B cell (primary cell): ENCODE data around the gene ZNF618. TPM values are rescaled to one million over a fixed set of nuclear protein-coding genes. Genes with fewer than 3 reads are reported as not detected.

ENCODE experiments used
- ATAC-seq: fragments of 200-7000 bp; cut with Tn5 transposase; one replicate; pipeline ENCODE4 v1.10.0; 2021; ENCODE audit warnings: low read depth, mild to moderate bottlenecking, moderate number of reproducible peaks, moderate library complexity
- CTCF ChIA-PET: fragments of 350-600 bp; sonication (Branson Sonifier 250); formaldehyde crosslinking; loops from one replicate; lab custom pipeline; 2021; ENCODE audit warnings: antibody characterized with exemption, inconsistent platforms; lab: Charles Lee
- POLR2A ChIA-PET: fragments of 350-600 bp; sonication (Branson Sonifier 250); formaldehyde crosslinking; loops from one replicate; lab custom pipeline; 2021; ENCODE audit warnings: antibody characterized with exemption; lab: Charles Lee
- DNase-seq: peaks from one replicate; pipeline ENCODE4 v3.0.0; 2013
- H2AFZ ChIP-seq: 2 replicates; pipeline ENCODE4 v1.6.1; 2012; ENCODE audit warnings: mild to moderate bottlenecking, low read depth, low read length; ENCODE audit not compliant: insufficient read depth, poor library complexity, severe bottlenecking
- H3K27ac ChIP-seq, 2 donors: 1 replicate in 1 of 2; 2 replicates in 1 of 2; pipeline ENCODE4 v1.5.1; 2012 to 2013; ENCODE audit warnings: low read length in 2 of 2, mild to moderate bottlenecking in 2 of 2, moderate library complexity in 1 of 2
- H3K27me3 ChIP-seq, 4 experiments: fragments of 200-600 bp in 1 of 4; sonication (generic) in 1 of 4; replicated peaks in 1 of 4; 1 replicate in 2 of 4; 2 replicates in 2 of 4; pipeline versions ENCODE4 v1.6.1 to v1.7.0; 2013 to 2016; ENCODE audit warnings: low read length in 3 of 4, mild to moderate bottlenecking in 2 of 4, mixed read lengths in 1 of 4, moderate library complexity in 1 of 4; ENCODE audit not compliant: insufficient read depth in 4 of 4, control insufficient read depth in 3 of 4; ENCODE audit errors: control extremely low read depth in 1 of 4
- H3K36me3 ChIP-seq, 2 experiments: replicated peaks in 1 of 2; 1 replicate in 1 of 2; 2 replicates in 1 of 2; pipeline versions ENCODE4 v1.6.1 to v1.7.1; 2013; ENCODE audit warnings: low read length in 1 of 2; ENCODE audit not compliant: insufficient read depth in 2 of 2, control insufficient read depth in 1 of 2; ENCODE audit errors: control extremely low read depth in 1 of 2, extremely low read depth in 1 of 2
- H3K4me1 ChIP-seq, 2 donors: fragments of 200-600 bp in 1 of 2; sonication (generic) in 1 of 2; 1 replicate in 1 of 2; 2 replicates in 1 of 2; pipeline versions ENCODE4 v1.5.1 to v1.6.1; 2013 to 2017; ENCODE audit warnings: low read length in 2 of 2; ENCODE audit not compliant: control insufficient read depth in 2 of 2, insufficient read depth in 2 of 2
- H3K4me2 ChIP-seq: replicated peaks from 2 replicates; pipeline ENCODE3; 2012; ENCODE audit warnings: mild to moderate bottlenecking, low read depth, low read length; ENCODE audit not compliant: poor library complexity, severe bottlenecking
- H3K4me3 ChIP-seq, 5 experiments: fragments of 200-600 bp in 1 of 5; sonication (generic) in 1 of 5; 1 replicate in 3 of 5; 2 replicates in 2 of 5; pipeline versions ENCODE4 v1.5.1 to v1.7.0; 2011 to 2016; ENCODE audit warnings: low read length in 4 of 5, mild to moderate bottlenecking in 4 of 5, low read depth in 2 of 5, control low read depth in 1 of 5, moderate library complexity in 1 of 5; ENCODE audit not compliant: insufficient read depth in 1 of 5; ENCODE audit errors: control extremely low read depth in 1 of 5, extremely low read depth in 1 of 5
- H3K79me2 ChIP-seq: fragments of 200-600 bp; sonication (generic); one replicate; pipeline ENCODE4 v1.6.0; 2016; ENCODE audit warnings: low read length; ENCODE audit not compliant: control insufficient read depth, insufficient read depth
- H3K9ac ChIP-seq: fragments of 200-600 bp; sonication (generic); 2 replicates; pipeline ENCODE4 v1.6.1; 2017; ENCODE audit warnings: mild to moderate bottlenecking, low read length, moderate library complexity
- H3K9me3 ChIP-seq, 3 donors: one replicate each; pipeline versions ENCODE4 v1.6.1 to v1.7.1; 2013; ENCODE audit warnings: low read length in 2 of 3; ENCODE audit not compliant: control insufficient read depth in 2 of 3, insufficient read depth in 1 of 3; ENCODE audit errors: control extremely low read depth in 1 of 3
- H4K20me1 ChIP-seq: 2 replicates; pipeline ENCODE4 v1.6.0; 2012; ENCODE audit warnings: mild to moderate bottlenecking, low read length; ENCODE audit not compliant: insufficient read depth, control insufficient read depth, poor library complexity, severe bottlenecking
- H3K27ac Mint-ChIP-seq: one replicate; pipeline ENCODE4 v1.8.0; 2021; ENCODE audit warnings: mixed read lengths
- H3K27me3 Mint-ChIP-seq: one replicate; pipeline ENCODE4 v1.8.0; 2021; ENCODE audit warnings: mixed read lengths
- H3K4me1 Mint-ChIP-seq: one replicate; pipeline ENCODE4 v1.8.0; 2021; ENCODE audit warnings: mixed read lengths
- H3K4me3 Mint-ChIP-seq: one replicate; pipeline ENCODE4 v1.8.0; 2021; ENCODE audit warnings: mixed read lengths
- H3K9me3 Mint-ChIP-seq: one replicate; pipeline ENCODE4 v1.8.0; 2022; ENCODE audit warnings: mixed read lengths; ENCODE audit not compliant: insufficient read depth
- EZH2 ChIP-seq: IDR thresholded peaks from 2 replicates; pipeline ENCODE4 v1.6.1; 2012; ENCODE audit warnings: borderline replicate concordance, low read depth, mild to moderate bottlenecking, moderate library complexity, low read length; ENCODE audit not compliant: insufficient read depth, poor library complexity, severe bottlenecking
- WGBS: methylation state at CpG from one replicate; pipeline ENCODE4 v1.1.5; 2013; ENCODE audit warnings: missing lambda C conversion rate; ENCODE audit not compliant: insufficient coverage; 5-methylcytosine and 5-hydroxymethylcytosine counted together
- intact Hi-C: fragments of 100-400 bp; cut with micrococcal nuclease; formaldehyde crosslinking; loops from one replicate; pipeline ENCODE4 v1.10.0; 2022
- polyA plus RNA-seq: library from polyadenylated mRNA; depleted of rRNA; stranded (reverse); fragments of >200 nt; gene quantifications from 2 replicates; pipeline ENCODE4 v1.2.3, GENCODE V29; 2012
- total RNA-seq, 2 donors: library from RNA; stranded (reverse); fragments of 120-200 nt in 1 of 2; gene quantifications; 1 replicate in 1 of 2; 2 replicates in 1 of 2; pipeline versions ENCODE4 v1.2.3 to v1.2.4, GENCODE V29; 2013 to 2022
- TF ChIP-seq, protein P1 (sequence below): fragments of 200-600 bp; IDR thresholded peaks from one replicate; pipeline ENCODE4 v1.8.0; 2022; ENCODE audit warnings: antibody characterized with exemption, mild to moderate bottlenecking

Gene ZNF618
- total and polyA plus RNA-seq, 2 donors (not counting 1 experiment from before 2014, with no cell fraction given) = 1.4 to 2.5 TPM

- DNase-seq (no peak), ATAC-seq (no peak)
- CTCF ChIA-PET = no interaction called here
- POLR2A ChIA-PET = interaction anchor here (0.6 kb wide), 1 partner anchor 8 kb away, joined by 3 read pairs; no protein-coding TSS in a partner anchor
- peaks cover 2% of the 10 kb centered on the region for H3K9me3 Mint-ChIP-seq
- no peak overlapping the region for H3K4me3 ChIP-seq
- H3K9ac ChIP-seq = no peak overlapping the region
- no peak overlapping the region for H2AFZ ChIP-seq
- no peaks in the 10 kb centered on the region for H3K36me3 ChIP-seq
- no peak overlapping the region for H3K27ac ChIP-seq
- H3K27ac Mint-ChIP-seq = no peak overlapping the region
- no peak overlapping the region for H3K4me3 Mint-ChIP-seq
- TF ChIP-seq, protein P1, sequence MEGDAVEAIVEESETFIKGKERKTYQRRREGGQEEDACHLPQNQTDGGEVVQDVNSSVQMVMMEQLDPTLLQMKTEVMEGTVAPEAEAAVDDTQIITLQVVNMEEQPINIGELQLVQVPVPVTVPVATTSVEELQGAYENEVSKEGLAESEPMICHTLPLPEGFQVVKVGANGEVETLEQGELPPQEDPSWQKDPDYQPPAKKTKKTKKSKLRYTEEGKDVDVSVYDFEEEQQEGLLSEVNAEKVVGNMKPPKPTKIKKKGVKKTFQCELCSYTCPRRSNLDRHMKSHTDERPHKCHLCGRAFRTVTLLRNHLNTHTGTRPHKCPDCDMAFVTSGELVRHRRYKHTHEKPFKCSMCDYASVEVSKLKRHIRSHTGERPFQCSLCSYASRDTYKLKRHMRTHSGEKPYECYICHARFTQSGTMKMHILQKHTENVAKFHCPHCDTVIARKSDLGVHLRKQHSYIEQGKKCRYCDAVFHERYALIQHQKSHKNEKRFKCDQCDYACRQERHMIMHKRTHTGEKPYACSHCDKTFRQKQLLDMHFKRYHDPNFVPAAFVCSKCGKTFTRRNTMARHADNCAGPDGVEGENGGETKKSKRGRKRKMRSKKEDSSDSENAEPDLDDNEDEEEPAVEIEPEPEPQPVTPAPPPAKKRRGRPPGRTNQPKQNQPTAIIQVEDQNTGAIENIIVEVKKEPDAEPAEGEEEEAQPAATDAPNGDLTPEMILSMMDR = no peak
- TF ChIP-seq EZH2 = no peak
- H3K9me3 ChIP-seq = peaks cover 4 to 11% (median 8%) of the 10 kb centered on the region in 3 donors
- no peaks in the 10 kb centered on the region for H3K79me2 ChIP-seq
- H3K4me1 ChIP-seq = no peaks in the 10 kb centered on the region
- no peak overlapping the region for H3K4me2 ChIP-seq
- no peaks in the 10 kb centered on the region for H3K4me1 Mint-ChIP-seq
- WGBS = 100% methylated on average over 2 of the region's 6 CpGs
- no peaks in the 10 kb centered on the region for H3K27me3 ChIP-seq
- intact Hi-C loops = no loop called here
- H4K20me1 ChIP-seq = no peaks in the 10 kb centered on the region
- no peaks in the 10 kb centered on the region for H3K27me3 Mint-ChIP-seq
These were observed 53.7 kb downstream of the ZNF618 start for GRCh38 chr9:113929634-113930389.

- no peaks in the 10 kb centered on the region for H3K4me1 ChIP-seq
- no peak for DNase-seq
- Mint-ChIP-seq H3K27me3 (no peaks in the 10 kb centered on the region), H3K9me3 (peaks cover 2% of the 10 kb centered on the region), H3K27ac (no peak overlapping the region), H3K4me1 (no peaks in the 10 kb centered on the region), H3K4me3 (no peak overlapping the region)
- H3K9me3 ChIP-seq = peaks cover 4 to 11% (median 8%) of the 10 kb centered on the region in 3 donors
- H3K27ac ChIP-seq = no peak overlapping the region
- 88% methylated on average over 5 of the region's 5 CpGs for WGBS
- no peaks in the 10 kb centered on the region for H3K27me3 ChIP-seq
- no peaks in the 10 kb centered on the region for H3K79me2 ChIP-seq
- no peak overlapping the region for H3K9ac ChIP-seq
- ChIA-PET CTCF (no interaction called here), POLR2A (interaction anchor here (0.6 kb wide), 1 partner anchor 9 kb away, joined by 3 read pairs; no protein-coding TSS in a partner anchor)
- ATAC-seq = no peak
- intact Hi-C loops = no loop called here
- no peak overlapping the region for H2AFZ ChIP-seq
- no peaks in the 10 kb centered on the region for H3K36me3 ChIP-seq
- H3K4me3 ChIP-seq = no peak overlapping the region
- no peaks in the 10 kb centered on the region for H4K20me1 ChIP-seq
- H3K4me2 ChIP-seq = no peak overlapping the region
- TF ChIP-seq EZH2 = no peak
- TF ChIP-seq, protein P1 = no peak
These were observed 54.3 kb downstream of the ZNF618 start for GRCh38 chr9:113930390-113930783.
